Right renal pelvis (tissue), 4 donors: ENCODE results near the gene CCDC141. TPM values are rescaled to one million over a fixed set of nuclear protein-coding genes. Genes with fewer than 3 reads are reported as not detected.
"Not testable (repeated sequence)": the region's sequence is repeated elsewhere in the genome, so short reads cannot be mapped to it uniquely, and the experiment has no call there.

Experiments
- DNase-seq, 4 donors: peaks; one replicate each; pipeline ENCODE4 v3.0.0-alpha.2; 2013; ENCODE audit warnings: low read depth in 4 of 4, low spot score in 3 of 4, missing footprints in 1 of 4
- polyA plus RNA-seq, 4 donors: library from polyadenylated mRNA; unstranded; fragments of 120-200 nt; gene quantifications; one replicate each; pipeline ENCODE4 v1.2.1, GENCODE V29; 2013; ENCODE audit not compliant: insufficient read length in 4 of 4

Gene CCDC141
- under 1 TPM; 0.13 to 0.21 (median 0.15) TPM for polyA plus RNA-seq

GRCh38 chr2:179049546-179050311 lies at the start of gene CCDC141:
TSS of gene CCDC141 (minus strand) at chr2:179050137. CDS start at chr2:179049941, 196 bp downstream.
- no peak for DNase-seq

- DNase-seq: no peak
Measured at GRCh38 chr2:179098080-179098689, 48.2 kb upstream of the CCDC141 start.

- DNase-seq: no peak
Measured at GRCh38 chr2:179097131-179097530, 47.2 kb upstream of the CCDC141 start.

DNA sequence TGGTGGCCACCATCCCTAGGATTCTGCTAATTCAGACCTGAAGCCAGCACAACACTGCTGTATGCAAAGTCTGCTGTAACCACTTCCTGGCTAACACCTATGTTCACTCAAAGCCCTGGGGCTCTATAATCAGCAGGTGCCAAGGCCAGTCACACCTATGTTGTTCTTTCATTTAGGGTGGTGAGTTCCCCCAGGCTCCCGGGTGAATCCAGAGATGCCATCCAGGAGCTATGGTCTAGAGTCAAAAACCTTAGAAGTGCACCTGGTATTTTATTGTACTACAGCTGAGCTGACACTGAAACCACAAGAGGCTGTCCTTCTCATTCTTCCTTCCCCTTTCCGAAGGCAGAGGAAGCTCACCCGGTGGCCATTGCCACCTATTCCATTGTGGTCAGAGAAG lies 46.2 kb upstream of the CCDC141 start:
- DNase-seq: no peak

- DNase-seq: not testable (repeated sequence)
Measured at GRCh38 chr2:179092912-179093311, 43.0 kb upstream of the CCDC141 start.

- DNase-seq: no peak
Measured at GRCh38 chr2:179082697-179083096, 32.8 kb upstream of the CCDC141 start.

GRCh38 chr2:179081954-179082353 lies 32.0 kb upstream of the CCDC141 start:
- no peak for DNase-seq

GRCh38 chr2:179072527-179072926 lies 22.6 kb upstream of the CCDC141 start:
- no peak for DNase-seq

GRCh38 chr2:179071810-179072355 lies 21.9 kb upstream of the CCDC141 start:
- no peak for DNase-seq

- no peak for DNase-seq
Measured at GRCh38 chr2:179070895-179071294, 21.0 kb upstream of the CCDC141 start.

DNA sequence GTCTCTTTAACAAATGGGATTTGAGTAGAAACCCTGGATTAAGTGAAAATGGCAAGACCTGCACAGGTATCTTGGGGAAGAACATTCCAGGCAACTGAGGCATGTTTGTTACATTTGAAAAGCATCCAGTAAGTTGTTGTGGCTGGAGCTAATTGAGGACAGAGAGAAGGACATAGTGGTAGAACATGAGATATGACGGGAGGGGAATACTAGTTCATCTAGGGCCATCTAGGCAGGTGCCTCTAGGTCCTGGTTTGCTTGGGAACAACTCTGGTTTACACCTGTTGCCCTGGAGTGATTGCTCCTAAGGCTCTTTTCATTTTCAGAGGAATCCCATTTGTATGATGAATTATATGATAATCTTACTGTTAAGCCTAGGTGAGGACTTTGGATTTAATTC lies 19.7 kb upstream of the CCDC141 start:
- no peak for DNase-seq

GRCh38 chr2:179068991-179069643 lies 19.2 kb upstream of the CCDC141 start:
- no peak for DNase-seq

DNA sequence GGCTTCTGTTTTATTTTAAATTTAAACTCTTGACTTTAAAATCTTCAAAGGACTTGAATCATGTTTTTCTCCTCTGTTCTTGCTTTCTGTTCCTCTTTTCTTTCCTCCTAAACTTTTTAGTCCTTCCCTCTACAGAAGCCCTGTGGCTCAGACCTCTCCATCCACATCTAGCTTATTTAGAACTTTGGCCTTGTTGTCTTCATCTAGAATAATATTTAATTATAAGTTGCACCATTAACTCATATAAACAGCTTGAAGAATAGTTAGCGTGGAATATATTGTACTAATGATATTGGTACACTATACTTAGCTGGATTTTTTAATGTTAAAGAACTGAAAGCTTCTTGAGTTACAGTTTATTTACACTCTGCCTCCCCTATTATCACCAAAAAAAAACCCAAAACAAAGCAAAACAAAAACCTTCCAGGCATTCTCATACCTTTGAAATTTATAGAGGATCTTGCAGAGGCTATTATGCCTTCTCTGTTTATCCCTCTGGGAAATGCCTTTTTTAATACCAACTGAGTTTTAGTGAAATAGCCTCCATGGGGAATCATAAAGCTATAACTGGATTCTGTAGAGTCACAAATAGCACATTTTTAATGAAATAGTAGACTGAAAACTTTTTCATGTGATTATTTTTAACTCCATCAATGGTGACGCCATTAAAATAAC lies 9.2 kb upstream of the CCDC141 start:
- DNase-seq: no peak

- DNase-seq: no peak
Measured at GRCh38 chr2:179057737-179058136, 7.8 kb upstream of the CCDC141 start.

DNA sequence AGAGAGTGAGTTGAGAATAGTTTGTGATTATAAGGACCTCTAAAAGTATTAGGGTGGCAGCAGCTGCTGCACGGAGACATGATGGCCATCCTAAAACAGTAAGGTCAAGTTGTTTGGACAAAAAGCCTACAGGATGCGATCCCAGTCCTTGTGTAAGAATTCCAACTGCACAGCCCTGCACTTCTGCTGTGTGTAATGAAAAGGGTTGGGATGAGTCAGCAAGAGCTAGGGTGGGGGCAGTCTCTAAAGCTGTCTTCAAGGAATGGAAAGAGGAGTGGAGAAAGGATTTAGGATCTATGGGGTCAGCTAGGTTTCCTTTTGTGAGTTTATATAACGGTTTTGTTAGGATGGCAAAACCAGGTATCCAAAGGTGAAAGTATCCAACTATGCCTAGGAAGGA lies 3.6 kb upstream of the CCDC141 start:
- DNase-seq: not testable (repeated sequence)

DNA sequence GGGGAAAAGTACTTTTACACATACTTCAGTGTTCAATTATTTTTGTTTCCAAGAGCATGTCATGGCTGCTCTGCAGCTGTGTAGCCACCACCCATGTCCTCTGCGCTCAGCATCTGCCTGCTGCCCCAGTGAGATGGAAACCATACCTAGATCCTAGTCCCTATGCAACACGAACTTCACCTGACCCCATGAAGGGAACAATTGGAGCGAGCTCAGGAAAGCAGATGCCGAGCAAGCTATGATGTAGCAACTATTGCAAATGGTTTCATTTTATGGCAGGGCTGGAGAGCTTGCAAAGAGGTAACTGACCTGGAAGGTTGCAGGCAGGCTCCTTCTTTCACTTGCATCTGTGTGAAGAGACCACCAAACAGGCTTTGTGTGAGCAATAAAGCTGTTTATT lies 1.3 kb upstream of the CCDC141 start:
- no peak for DNase-seq

DNA sequence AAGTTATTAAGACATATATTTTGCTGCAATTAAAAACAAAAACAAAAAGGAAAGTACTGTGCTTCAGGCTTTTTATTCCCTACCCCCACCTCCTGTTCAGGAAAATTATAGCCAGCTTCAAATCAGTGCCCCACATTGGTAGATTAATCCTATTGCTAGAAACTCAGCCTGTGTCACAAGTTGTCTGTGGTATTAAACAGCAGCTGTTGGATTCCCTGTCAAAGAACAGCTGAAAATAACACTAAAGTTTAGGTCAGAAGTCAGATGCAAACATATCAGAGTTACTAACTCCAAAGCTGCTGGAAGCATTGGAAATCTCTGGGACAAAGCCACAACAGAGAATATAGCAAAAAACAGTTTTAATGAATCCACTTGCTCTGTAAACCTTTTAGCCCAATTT lies 818 bp upstream of the CCDC141 start:
- DNase-seq: no peak

DNA sequence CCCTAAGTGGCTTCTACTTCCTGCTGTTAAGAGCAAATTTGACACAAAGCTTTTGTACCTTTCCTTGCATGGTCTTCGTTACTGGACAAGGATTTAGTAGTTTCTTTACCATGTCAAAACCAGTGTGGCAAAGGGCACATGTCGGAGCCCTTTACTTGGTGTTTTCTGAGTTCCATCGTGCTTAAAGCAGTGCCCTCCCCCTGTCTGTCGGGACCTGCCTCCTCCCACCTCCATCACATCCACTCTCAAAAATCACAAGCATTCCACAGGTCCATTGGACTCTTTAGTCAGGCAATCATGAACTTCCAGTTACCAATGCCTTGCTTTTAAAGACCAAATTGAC lies 763 bp downstream of the CCDC141 start:
- DNase-seq: no peak

DNA sequence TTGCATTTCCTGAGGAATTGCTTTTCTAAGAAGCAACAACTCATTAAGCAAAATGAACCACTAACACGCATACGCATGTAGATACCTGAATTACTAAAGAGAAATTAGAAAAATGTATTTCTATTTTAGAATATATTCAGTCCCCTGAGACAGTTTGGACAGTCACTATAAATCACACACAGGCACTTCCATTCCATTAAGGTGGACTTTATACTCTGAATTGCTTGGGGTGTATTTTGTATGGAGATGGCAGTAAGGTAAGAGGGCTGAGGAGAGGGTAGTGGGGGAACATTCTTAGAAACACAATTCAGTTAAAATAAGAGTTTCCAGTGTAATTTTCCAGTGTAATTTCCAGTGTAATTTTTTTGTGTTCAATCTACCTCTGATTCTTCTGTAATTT lies 1.8 kb downstream of the CCDC141 start:
- DNase-seq: no peak

- not testable (repeated sequence) for DNase-seq
Measured at GRCh38 chr2:179045602-179046001, 4.3 kb downstream of the CCDC141 start.

- DNase-seq: no peak
Measured at GRCh38 chr2:179044500-179044899, 5.4 kb downstream of the CCDC141 start.
